Psoas muscle (tissue), 8 donors: ENCODE data around the gene KCNT2. TPM values are rescaled to one million over a fixed set of nuclear protein-coding genes. Genes with fewer than 3 reads are reported as not detected.

Source experiments
- ATAC-seq, 4 donors: fragments of 200-7000 bp; cut with Tn5 transposase; one replicate each; pipeline ENCODE4 v1.9.1; 2020; ENCODE audit warnings: moderate library complexity in 3 of 4, mild to moderate bottlenecking in 2 of 4
- DNase-seq, 2 donors: peaks; one replicate each; pipeline ENCODE4 v3.0.0-alpha.2; 2020
- H3K27ac ChIP-seq: fragments of 200-600 bp; one replicate; pipeline ENCODE4 v1.8.0; 2022
- H3K27me3 ChIP-seq, 3 donors: fragments of 200-600 bp in 1 of 3; one replicate each; pipeline versions ENCODE4 v1.6.1 to v1.8.0; 2013 to 2022; ENCODE audit warnings: low read length in 2 of 3, mild to moderate bottlenecking in 2 of 3, moderate library complexity in 1 of 3; ENCODE audit not compliant: insufficient read depth in 3 of 3
- H3K36me3 ChIP-seq, 2 donors: fragments of 200-600 bp in 1 of 2; one replicate each; pipeline versions ENCODE4 v1.6.1 to v1.8.0; 2013 to 2022; ENCODE audit warnings: low read depth in 1 of 2, mild to moderate bottlenecking in 1 of 2, moderate library complexity in 1 of 2; ENCODE audit not compliant: insufficient read depth in 1 of 2
- H3K4me1 ChIP-seq: fragments of 200-600 bp; one replicate; pipeline ENCODE4 v1.8.0; 2022
- H3K4me3 ChIP-seq: fragments of 200-600 bp; one replicate; pipeline ENCODE4 v1.8.0; 2022; ENCODE audit warnings: mild to moderate bottlenecking
- H3K9me3 ChIP-seq: fragments of 200-600 bp; one replicate; pipeline ENCODE4 v1.8.0; 2022
- CTCF ChIP-seq: fragments of 200-600 bp; IDR thresholded peaks from one replicate; pipeline ENCODE4 v1.8.0; 2022; ENCODE audit warnings: antibody characterized with exemption
- WGBS, 3 donors: extraction: QIAGEN DNeasy Blood & Tissue Kit; methylation state at CpG; one replicate each; pipeline versions ENCODE4 v1.1.6 to v1.1.7; 2013; 5-methylcytosine and 5-hydroxymethylcytosine counted together
- intact Hi-C, 2 donors: fragments of 100-400 bp; cut with DNase I; formaldehyde crosslinking; loops; one replicate each; pipeline versions ENCODE4 v1.11.0 to v1.14.2; 2022
- polyA plus RNA-seq, 3 donors: library from polyadenylated mRNA; stranded (reverse); fragments of 200-250 nt; gene quantifications; one replicate each; pipeline ENCODE4 v1.2.3, GENCODE V29; 2013
- total RNA-seq, 4 donors: library from RNA; stranded (reverse); fragmentation: NEBNext Ultra II Directional in 2 of 4; extraction: Animal tissue kit (Norgen Biotek cat#: 25700) in 2 of 4; gene quantifications; one replicate each; pipeline versions ENCODE4 v1.2.1 to v1.2.4, GENCODE V29; 2021 to 2023
- donor health status: healthy with polysubstance abuse.
- donor health status: DM: no; HTN: no; CAD: no; lungs with moderate emphysema.
- donor health status: Bipolar disorder and iron deficiency.
- donor health status: healthy.
- donor health status: DM: yes; HTN: yes; CAD: no.
- donor health status: DM: no; HTN: no; CAD: no.
- donor health status: DM: no; HTN: no; CAD: no.
- donor health status: DM: yes; HTN: yes; CAD: no.

The KCNT2 gene
- total and polyA plus RNA-seq, 7 donors, result 0.04 to 1.2 (median 0.12) TPM

- no peak for ATAC-seq
- 55 to 62% (median 61%) methylated on average over 2 of the region's 2 CpGs for WGBS, 3 donors
These were observed 398.3 kb downstream of the KCNT2 start for GRCh38 chr1:196209983-196210382.

GRCh38 chr1:196209265-196209664 lies 399.0 kb downstream of the KCNT2 start:
- intact Hi-C loops, result no loop called here
- Histone ChIP-seq H3K36me3 (no peaks in the 10 kb centered on the region), H3K4me1 (no peaks in the 10 kb centered on the region), H3K27me3 (no peaks in the 10 kb centered on the region), H3K27ac (no peak overlapping the region), H3K4me3 (no peak overlapping the region), H3K9me3 (no peaks in the 10 kb centered on the region)
- 51 to 52% (median 52%) methylated on average over 3 of the region's 3 CpGs for WGBS, 3 donors
- DNase-seq, result no peak
- TF ChIP-seq CTCF, result no peak
- ATAC-seq, result no peak

More at GRCh38 chr1:196209983-196210382, 398.3 kb downstream of the KCNT2 start:
- no peaks in the 10 kb centered on the region for H3K4me1 ChIP-seq
- no peak for TF ChIP-seq CTCF
- H3K9me3 ChIP-seq, result no peaks in the 10 kb centered on the region
- intact Hi-C loops, result no loop called here
- H3K4me3 ChIP-seq, result no peak overlapping the region
- no peaks in the 10 kb centered on the region for H3K27me3 ChIP-seq
- no peak overlapping the region for H3K27ac ChIP-seq
- no peak for DNase-seq
- no peaks in the 10 kb centered on the region for H3K36me3 ChIP-seq

- H3K36me3 ChIP-seq, result no peaks in the 10 kb centered on the region
- no peaks in the 10 kb centered on the region for H3K9me3 ChIP-seq
- TF ChIP-seq CTCF, result no peak
- intact Hi-C loops, result no loop called here
- no peak overlapping the region for H3K27ac ChIP-seq
- no peaks in the 10 kb centered on the region for H3K4me1 ChIP-seq
- no peak for ATAC-seq
- 69 to 72% (median 69%) methylated on average over 3 of the region's 3 CpGs for WGBS, 3 donors
- DNase-seq, result no peak
- no peak overlapping the region for H3K4me3 ChIP-seq
- H3K27me3 ChIP-seq, result no peaks in the 10 kb centered on the region
These were observed 400.5 kb downstream of the KCNT2 start for GRCh38 chr1:196207612-196208217.

- no peaks in the 10 kb centered on the region for H3K4me1 ChIP-seq
- H3K27ac ChIP-seq, result no peak overlapping the region
- WGBS, 3 donors, result 86 to 90% (median 90%) methylated on average over 2 of the region's 2 CpGs
- H3K4me3 ChIP-seq, result no peak overlapping the region
- intact Hi-C loops, result no loop called here
- H3K36me3 ChIP-seq, result no peaks in the 10 kb centered on the region
- TF ChIP-seq CTCF, result no peak
- no peaks in the 10 kb centered on the region for H3K27me3 ChIP-seq
- DNase-seq, result no peak
- no peak for ATAC-seq
- H3K9me3 ChIP-seq, result no peaks in the 10 kb centered on the region
These were observed 402.4 kb downstream of the KCNT2 start for GRCh38 chr1:196205882-196206281.

- Histone ChIP-seq H3K27me3 (no peaks in the 10 kb centered on the region), H3K4me1 (no peaks in the 10 kb centered on the region), H3K9me3 (no peaks in the 10 kb centered on the region), H3K27ac (no peak overlapping the region), H3K4me3 (no peak overlapping the region), H3K36me3 (no peaks in the 10 kb centered on the region)
- WGBS, 3 donors, result 87 to 90% (median 88%) methylated on average over 1 of the region's 1 CpG
- ATAC-seq (no peak), DNase-seq (no peak)
- TF ChIP-seq CTCF, result no peak
- intact Hi-C loops, result no loop called here
These were observed 411.8 kb downstream of the KCNT2 start for GRCh38 chr1:196196486-196196885.
